ENCODE data around the gene MREG.

GRCh38 chr2:216017365-216017764 is 4.0 kb upstream of the MREG start:
- no peak for TF ChIP-seq EZH2 (optimal IDR thresholded peaks at IDR 0.05; ENCODE audit: low read depth, low read length)
- 0 out of 2 replicates have a peak, but pooled peaks have one; percentile 6 for TF ChIP-seq CTCF (IDR thresholded peaks at IDR 0.05; ENCODE audit: low read length)

Measured in MM.1S (cell line).